ENCODE measurements around the gene SORCS3.

SORCS3 gene

DNA sequence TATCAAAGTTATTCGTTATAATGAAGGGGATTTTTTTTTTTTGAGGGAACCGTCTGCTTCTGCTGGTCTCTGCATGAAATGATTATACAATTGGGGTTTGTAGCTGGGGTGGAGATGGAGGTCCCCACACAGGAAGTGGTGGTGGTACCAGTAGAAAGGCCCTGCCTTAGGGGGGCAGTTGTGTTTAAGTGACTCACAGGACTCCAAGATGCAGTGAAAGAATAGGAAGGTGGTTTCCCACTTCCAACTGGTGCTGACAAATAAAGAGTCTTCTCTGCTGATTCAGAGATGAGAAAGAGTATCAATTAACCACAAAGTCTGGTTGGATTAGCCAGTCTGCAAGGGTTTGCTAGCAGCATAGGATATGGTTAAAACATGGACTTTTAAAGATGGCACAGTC, 376.0 kb downstream of the SORCS3 start:
- no peak for DNase-seq (ENCODE audit: low spot score)

DNA sequence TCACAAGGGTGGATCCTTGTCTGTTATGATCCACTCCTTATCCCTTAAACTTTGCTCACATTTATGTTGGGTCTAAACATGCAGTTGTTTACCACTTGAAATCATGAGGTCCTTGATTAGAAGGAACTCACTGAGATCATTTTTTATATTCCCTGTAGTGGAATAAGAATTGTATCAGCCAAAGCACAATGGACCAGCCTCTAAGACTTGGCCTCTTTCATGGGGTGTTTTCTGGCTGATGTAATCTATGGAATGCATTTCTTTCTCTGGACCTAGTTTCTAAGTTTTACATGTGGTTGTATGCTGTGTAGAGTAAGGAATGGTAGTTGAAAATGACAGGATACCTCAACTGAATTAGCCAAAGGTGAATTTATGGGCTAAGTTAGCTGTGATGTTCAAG, 376.6 kb downstream of the SORCS3 start:
- no peak for DNase-seq (ENCODE audit: low spot score)

DNA sequence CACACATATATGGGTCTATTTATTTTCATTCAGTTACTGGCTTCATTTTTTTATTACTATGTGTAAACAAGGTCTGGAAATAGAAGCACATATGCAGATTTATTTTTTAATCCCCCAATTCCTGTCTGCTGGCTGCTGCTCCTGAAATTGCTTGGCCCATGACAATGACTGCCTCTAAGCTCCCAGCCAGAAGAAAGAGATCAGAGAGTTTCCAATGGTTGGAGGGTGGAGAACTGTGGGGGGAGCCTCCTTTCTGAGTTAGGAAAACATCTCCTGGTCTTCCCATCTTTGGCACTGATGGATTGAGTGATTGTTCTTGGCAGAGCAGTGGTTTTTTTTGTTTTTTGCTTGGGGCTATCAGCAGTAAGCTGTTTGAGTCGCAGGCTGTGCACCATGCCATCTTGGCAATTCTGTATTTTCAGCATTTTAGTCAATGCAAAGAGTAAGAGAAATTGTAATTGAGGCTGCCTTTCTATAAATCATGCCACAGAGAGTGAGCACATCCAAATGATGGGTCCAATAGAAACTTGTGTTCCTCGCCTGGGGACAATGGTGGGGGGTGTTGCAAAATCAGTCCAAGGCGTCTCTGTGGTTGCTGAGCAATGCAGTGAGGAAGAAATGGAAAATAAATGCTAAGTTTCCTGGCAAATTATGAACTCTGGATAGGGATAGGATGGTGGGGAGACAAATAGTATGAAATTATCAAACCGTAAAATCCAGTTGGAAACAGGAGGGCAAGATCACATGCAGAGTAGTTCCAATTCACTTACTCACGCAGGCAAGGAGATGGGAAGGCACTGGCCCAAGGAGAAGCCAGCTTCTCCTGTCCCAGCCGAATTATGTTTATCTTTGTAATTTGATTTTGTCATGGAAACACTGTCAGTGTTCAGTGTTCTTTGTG, 382.4 kb downstream of the SORCS3 start:
- DNase-seq (ENCODE audit: low spot score) = no peak

DNA sequence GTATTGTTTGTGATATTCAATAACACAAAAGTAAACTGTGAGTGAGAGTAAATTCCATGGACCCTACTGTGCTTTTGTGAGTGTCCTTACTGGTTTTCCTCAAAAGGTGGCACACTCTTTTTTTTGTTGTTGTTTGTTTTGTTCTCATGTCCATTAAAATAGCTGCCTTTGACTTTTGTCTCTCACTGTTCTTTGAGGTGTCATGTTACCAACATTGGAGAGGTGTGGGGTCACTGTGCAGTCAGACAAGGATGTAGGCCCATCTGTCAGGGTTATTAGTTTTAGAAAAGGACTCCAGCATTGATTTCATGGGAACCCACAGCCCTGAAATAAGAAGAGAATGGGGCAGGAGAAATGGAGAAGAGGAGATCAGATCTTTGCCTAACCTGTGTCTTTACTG, 383.1 kb downstream of the SORCS3 start:
- no peak for DNase-seq (ENCODE audit: low spot score)

DNA sequence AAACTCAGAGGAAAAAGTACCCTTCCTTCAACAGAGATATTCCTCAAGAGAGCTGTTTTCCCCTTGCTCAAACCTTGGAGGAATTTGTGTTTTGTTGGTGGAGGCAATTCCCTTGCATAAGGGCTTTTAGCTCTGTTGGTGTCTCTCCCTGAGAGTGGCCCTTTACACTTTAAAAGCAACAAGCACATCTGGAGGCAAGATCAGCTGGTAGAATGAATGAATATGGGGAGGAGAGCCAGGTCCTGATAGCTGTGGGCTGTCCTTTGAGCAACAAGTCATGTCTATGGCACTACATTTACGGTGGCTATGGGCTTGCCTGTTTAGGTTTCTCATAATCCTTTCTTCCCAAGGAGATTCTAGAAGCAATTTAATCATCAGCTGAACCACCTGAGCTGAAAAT, 384.0 kb downstream of the SORCS3 start:
- no peak for DNase-seq (ENCODE audit: low spot score)

DNA sequence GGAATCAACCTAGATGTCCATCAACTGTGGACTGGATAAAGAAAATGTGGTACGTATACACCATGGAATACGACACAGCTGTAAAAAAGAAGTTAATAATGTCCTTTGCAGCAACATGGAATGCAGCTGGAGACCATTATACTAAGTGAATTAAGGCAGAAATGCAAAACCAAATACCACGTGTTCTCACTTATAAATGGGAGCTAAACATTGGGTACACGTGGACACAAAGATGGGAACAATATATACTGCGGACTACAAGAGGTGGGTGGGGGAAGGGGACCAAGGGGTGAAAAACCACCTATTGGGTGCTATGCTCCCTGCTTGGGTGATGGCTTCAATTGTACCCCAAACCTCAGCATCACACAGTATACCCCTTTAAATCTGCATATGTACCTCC, 385.5 kb downstream of the SORCS3 start:
- DNase-seq (ENCODE audit: low spot score) = no peak

DNA sequence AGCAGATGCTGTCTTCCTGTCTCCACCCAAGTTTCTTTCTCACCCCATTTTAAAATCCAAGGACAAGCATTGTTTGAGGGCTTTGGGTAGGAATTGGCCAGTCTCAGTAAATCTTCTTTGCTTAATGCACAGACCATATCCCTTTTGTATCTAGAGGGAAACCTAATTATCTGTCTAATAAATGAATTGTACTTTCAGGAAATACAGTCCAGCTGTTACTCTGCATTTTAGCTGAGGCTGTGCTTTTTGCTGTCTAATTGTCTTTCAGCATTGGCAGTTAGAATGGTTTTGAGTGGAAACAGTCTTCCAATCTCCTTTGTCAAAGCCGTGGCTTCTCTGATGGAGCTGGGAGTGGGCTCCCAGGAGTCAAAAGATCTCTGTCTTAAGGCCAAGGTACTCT, 388.2 kb downstream of the SORCS3 start:
- DNase-seq (ENCODE audit: low spot score) = no peak

DNA sequence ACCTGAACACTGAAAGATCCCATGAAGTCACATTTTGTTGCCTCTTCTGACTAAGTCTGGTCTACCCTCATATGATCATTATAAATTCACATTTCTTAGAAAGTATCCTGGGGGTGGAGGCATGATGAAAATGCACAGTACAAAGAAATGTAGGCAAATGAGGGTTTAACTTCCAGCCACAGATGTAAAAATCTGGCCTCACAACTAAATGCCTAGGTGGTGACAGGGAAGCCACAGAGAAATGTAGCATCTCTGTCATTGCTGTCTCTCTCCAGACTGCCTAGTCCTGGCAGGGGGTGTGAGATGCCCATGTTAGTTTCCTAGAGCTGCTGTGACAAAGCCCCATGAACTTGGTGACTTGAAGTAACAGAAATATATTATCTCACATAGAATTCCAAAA, 395.9 kb downstream of the SORCS3 start:
- no peak for DNase-seq (ENCODE audit: low spot score)

DNA sequence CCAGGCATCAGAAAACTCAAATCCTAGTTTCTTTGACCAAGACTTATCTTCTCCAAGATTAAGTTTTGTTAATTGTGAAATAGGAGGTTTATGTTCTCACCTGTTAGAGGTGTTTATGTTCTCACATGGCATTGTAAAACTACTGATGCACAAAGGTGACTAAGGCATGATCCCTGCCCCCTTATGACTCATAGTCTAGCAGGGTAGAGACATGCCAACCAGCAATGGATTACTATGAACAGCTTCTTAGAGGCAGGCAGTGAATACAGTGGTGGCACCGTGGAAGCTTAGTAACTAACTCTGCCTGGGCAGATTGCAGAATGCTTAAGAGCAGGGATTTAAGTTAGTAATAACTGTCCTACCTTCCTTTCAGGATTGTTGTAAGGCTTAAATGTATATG, 400.9 kb downstream of the SORCS3 start:
- no peak for DNase-seq (ENCODE audit: low spot score)

DNA sequence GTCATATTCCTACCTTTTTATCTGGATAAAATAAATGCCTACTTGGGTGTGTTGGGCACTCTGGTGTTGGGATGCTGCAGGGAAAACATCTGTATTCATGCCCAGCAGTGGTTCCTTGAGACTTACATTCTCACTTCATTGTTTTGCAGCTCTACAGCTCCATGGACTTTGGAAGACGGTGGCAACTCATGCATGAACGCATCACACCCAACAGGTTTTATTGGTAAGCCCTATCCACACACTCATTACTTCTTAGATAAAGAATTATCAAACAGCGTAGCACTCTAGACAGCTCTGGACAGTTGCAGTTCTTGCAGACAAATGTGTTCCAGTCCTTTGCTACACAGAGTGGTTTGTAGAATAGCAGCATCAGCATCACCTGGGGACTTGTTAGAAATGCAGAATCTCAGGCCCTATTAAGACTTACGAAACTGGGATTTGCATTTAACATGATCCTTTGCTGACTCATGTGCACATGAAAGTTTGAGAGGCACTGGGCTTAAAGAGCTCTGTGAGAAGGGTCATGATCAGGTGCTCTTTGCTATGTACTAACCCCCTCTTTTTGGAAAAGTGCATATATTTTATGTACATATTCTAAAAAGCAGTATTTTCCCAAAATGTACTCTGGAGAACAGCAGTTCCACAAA, 401.9 kb downstream of the SORCS3 start:
- DNase-seq (ENCODE audit: low spot score) = no peak

DNA sequence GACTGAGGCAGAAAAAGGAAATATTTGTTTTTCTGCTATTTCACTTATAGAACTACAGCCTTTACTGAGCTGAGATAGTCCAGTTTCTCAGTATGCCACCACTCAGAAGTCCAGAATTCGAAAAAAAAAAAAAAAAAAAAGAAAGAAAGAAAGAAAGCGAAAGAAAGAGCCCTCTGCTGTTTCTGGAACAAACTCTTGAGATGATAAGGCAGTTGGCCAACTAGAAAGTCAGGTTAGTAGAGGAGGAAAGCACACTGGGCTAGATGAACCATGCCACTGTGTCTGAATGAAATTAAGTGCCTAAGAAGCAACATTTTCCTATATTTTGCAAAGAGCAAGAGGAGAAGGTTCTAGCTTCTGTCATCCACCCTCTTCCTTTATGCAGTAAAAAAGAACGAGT, 403.8 kb downstream of the SORCS3 start:
- DNase-seq (ENCODE audit: low spot score) = no peak

DNA sequence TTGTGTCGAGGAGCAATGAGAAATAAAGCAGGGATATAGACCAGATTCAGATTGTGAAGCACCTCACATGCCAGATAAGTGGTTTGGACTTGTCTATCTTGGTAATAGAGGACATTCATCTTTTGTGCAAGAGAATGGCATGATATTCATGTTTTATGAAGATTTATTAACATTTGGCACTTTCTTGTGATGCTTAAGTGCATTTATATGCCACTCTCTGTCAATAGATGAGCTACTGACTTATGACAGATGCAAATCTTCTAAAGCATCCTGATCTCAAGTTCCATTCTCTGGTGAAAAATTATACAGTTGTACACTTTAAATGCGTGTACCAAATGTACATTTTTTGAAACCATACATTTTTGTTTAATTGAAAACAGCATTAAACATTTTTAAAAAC, 415.3 kb downstream of the SORCS3 start:
- DNase-seq (ENCODE audit: low spot score) = no peak

DNA sequence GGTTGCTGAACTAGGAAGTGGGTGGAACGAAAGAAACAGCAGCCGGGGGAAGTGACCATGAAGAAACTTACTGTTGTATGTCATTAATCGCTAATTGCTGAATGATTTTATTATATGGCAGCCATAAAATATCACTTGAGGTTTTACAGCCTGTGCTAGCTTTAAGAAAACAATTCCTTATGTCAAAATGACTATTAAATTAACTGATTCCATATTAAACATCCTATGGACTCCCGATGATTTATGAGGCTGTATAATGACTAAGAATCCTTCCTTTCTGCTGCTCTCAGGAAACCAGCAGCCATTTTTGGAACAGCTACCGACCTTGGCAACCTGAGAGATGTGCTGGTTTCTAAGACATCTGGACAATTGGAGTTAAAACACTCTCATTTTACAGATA, 421.9 kb downstream of the SORCS3 start:
- DNase-seq (ENCODE audit: low spot score) = no peak

DNA sequence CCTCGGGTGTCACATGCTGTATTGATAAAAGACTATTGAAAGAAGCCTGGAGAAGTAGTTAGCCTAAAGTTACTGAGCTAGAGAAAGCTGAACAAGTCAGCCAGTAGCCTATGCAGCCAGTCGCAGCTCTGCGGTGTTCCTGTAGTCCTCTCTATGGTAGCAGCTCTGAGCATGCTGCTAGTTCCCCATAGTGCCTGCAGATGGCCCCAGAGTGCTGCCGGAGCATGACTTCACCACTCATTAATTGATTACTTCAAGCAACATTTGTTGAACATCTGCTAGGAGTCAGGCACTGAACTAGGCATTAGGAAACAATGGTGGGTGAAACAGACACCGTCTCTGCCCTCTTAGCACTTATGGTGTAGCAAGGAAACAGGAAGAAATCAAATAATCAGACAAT, 422.7 kb downstream of the SORCS3 start:
- no peak for DNase-seq (ENCODE audit: low spot score)

DNA sequence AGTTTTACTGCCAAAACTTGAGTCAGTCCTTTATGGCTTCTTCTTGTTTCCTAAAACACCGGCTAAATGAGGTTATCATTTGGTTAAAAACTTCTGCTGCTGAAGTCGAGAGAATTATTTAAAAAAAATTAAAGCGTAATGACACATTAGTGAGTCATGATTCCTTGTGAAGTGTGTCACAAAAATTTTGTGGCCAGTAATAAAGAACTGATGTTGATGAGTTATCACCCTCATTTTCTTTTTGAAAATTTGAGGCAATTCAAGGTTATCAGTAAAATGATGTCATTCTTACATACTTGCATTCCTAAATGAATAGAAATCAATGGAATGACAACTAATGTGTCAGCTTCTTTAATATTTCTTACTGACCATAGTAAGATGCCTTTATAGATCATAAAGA, 427.4 kb downstream of the SORCS3 start:
- no peak for DNase-seq (ENCODE audit: low spot score)

DNA sequence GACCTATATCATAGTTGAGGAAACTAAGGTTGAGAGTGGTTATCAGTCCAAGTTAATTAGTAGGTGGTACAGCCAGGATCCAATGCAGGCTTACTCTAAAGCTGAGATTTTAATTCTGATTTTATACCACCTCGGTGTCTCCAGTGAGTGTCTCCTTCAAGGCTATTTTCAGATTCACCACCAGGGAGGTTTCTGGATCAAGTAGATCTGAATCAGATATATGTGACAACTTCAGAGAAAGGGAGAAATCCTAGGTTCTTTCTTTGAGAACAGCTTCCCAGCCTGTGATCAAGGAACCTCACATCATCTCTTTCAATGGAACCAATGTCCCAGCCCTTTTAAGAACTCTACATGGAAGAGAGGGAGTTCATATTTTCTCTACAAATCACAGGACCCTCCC, 429.2 kb downstream of the SORCS3 start:
- DNase-seq (ENCODE audit: low spot score) = no peak

DNA sequence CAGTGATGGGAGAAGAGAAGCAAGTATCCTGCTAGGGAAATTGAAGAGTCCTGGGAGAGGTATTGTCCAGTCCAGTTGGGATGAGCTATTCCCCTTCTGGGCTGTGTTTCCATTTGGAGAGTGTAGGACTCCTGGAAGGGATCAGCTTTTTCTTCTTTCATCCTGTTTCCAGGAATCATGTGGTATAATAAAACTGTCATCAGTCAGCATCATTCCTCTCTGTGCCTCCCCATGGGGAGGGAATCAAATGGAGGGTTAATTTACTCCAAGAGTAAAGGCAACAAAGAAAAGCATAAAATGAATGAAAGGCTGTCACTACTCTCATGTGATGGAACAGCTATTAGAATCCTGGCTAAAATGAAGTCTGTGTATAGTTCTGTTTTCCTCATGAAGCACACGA, 429.9 kb downstream of the SORCS3 start:
- no peak for DNase-seq (ENCODE audit: low spot score)

DNA sequence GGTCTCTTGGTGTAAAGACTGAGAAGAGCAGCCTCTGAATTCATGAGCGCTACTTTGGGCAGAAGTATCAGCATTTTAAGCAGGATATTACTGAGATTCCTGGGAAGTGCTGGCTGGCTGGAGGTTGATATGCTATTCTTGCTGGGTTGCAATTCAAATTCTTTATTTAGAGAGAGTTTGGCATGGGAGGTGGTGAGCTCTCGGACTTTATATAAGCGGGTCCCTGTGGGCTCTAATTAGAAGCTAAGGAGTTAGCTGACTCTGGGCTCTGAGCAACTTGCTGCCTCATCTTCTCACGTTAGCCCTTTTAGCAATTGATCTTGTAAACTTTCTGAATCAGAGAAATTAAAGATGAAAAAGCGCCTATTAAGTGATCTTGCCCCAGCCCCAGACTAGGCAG, 430.9 kb downstream of the SORCS3 start:
- no peak for DNase-seq (ENCODE audit: low spot score)

DNA sequence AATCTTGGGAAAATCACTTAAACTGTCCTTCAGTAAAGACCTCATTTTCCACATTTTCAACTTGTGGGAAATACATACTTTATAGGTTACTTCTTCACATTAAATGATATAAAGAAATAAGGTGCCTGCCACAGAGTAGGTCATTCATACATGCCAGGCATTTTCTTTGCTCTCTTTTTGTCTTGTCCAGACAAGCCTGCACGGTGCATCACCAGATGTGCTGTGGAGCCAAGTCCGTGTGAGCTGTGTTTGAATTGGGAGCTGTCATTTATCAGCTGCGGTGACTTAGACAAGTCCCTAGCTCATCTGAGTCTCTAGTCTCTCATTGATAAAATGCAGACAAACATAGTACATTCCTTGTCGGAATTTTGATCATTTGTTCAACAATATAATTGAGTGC, 432.9 kb downstream of the SORCS3 start:
- DNase-seq (ENCODE audit: low spot score) = no peak

DNA sequence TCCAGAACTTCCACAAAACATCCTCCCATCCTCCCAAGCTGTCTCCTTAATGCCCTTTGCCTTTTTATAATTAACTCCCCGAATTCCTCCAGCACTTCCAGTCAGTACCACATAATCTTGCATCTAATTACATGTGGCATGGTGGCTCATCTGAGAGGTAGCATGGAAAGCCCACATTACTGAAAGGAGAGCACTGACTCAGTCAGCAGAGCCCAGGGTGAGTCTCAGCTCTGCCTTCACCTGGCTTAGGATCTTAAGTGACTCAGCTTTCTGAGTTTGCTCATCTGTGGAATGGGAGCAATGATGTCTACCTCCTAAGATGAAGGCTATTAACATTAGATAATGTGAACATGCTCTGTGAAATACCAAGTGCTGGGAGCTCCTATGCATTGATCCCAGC, 433.9 kb downstream of the SORCS3 start:
- no peak for DNase-seq (ENCODE audit: low spot score)

DNA sequence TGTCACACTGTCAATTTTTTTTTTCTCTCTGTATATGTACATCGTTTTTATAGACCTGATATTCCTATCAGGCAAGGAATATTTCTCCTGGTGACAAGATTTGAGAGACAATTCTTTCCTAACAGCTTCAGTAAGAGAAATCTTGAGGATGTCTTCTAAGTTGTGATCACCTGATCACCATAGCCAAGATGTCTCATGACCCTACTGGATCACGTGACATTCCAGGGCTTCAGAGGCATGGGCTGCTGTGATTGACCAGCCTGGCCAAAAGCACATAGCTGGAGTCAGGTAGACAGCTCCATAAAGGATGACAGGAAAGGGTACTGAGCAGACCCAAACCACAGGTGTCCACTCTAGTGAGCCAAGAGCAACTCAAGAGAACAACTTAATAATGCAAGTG, 444.9 kb downstream of the SORCS3 start:
- DNase-seq (ENCODE audit: low spot score) = no peak

DNA sequence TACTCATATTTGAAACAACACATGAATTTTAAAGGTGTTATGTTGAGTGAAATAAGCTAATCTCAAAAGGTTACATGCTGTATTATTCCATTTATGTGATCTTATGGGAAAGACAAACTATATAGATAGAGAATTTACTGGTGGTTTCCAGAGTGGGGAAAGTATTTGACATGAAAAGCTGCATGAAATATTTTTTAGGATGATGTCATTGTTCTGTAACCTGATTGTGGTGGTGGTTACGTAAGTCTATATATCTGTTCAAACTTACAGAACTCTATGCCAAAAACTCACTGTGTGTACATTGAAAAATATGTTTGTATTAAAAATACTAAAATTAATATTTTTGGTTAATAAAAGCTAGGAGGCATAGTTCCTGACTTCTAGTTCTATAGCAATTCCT, 453.0 kb downstream of the SORCS3 start:
- no peak for DNase-seq (ENCODE audit: low spot score)

DNA sequence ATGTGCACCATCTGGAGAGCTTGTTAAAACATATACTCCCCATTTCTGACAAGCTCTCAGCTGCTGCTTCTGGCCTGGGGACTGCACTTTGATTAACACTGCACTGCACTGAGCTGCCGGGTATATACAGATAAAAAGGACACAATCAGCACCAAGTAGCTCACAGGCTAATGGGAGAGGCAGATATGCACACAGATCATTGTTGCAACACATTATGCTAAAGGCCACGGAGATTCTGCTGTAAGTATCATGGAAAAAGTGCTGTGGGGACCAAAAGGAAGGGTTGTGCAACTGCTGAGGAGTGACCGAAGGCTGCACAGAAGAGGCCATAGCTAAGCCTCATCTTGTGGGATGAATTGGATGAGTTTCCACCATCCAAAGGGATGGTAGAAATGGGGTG, 455.2 kb downstream of the SORCS3 start:
- no peak for DNase-seq (ENCODE audit: low spot score)

DNA sequence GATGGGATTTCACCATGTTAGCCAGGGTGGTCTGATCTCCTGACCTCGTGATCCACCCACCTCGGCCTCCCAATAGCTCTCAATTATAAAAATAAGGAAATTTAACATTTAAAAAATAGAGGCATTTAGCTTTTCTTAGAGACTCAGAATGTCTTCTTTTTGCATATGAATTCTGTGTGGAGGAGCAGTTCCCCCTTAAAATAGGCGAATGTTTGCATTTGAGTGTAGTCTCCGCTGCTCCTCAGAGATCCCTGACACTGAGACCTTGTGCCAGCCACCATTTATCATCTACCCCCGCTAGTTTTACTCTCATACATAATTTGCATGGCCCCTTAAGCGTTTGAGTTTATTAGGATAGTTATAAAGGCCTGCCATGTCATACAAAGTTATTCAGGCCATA, 461.9 kb downstream of the SORCS3 start:
- no peak for DNase-seq (ENCODE audit: low spot score)
